ENCODE measurements around the gene DARS1.

The DARS1 gene

DNA sequence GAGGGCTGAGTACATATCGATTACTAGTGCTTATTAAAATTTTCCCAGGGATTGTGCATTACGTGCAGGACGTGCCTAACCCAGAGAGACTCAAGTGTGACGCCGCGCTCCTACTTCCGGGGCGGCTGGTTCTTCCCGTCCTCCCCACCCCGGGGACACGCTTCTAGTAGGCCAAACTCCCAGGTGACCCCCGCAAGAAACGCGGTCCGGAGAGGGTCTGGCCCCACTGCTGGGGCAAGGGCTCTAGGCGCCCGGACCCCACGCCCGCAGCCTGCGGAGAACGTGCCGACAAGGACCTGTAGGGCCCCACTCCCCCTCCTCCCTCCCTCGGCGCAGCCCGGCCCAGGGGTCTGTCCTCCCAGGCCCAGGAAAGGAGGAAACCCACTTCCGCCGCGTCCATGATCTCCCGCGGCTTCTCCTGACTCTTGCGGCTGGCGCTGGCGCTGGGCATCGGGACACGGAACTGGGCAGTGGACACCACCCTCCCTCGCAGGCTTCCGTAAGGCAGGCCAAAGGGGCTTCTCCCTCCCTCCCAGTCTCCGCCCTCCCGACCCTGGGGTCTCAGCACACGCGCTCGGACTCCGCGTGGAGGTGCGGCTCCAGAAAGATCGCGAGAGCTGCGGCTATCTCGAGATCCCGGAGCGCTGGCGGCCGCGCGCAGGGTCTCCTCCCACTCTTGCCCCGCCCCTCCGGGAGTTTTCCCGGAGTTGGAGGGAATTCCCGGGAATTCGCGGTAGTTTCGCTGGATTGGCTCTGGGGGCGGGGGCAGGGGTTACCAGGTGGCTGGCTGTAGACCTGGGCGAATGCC, at the start of gene DARS1:
TSS of gene DARS1 (minus strand) at position 609 of the 808 bp plus-strand sequence. CDS start at position 451, 158 bp downstream.
- peak; percentile 94 to 96 for DNase-seq

DNA sequence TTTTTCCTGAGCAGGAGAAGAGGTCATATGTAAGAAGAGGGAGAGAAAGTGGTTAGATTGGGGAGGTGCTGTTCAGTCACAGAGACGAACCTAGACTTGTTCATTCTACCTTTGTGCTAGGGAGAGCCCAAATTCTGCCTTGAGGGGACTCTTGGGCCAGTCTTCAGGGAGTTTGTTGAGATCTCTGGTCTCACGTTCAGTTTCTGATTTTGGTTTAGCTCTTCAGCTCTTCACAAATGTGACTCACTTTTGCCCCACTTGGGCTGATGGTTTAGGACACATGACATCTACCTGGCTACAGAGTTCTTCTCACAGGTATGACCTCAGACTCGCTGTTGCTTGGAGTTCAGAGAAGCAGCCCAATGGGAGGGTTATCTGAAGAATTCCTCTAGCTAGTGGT, 49.2 kb upstream of the DARS1 start:
- no peak for DNase-seq

DNA sequence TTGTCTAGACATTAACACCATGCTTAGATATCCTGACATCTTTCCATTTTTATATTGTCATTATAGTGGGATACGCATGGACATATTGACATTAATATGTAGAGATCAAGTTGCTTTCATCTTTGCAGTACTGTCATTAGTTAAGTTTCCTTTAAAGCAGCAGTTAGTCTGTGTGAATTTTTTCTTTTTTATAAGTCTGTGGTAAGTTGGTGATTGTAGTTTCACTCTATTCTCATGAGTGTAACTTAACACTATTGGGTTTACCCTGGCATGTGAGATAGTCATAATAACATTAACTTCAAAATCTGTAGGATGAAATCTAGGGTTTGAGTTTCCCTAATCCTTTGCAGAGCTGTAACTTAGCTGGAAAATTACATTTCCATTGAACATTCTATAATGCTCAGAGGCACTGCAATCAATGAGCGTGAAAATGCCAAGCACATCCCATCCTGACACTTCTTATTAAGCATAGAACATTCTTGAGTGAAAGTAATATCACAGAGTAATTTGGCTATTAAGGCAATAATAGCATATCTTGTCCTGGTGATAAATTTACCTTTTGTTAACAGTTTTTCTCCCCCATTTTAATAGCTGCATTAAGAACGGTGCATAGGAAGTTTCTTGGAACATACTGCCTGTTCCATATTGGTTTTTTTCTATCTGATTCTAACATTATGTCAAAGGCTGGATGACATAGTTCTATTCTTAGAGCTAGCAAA, 47.5 kb upstream of the DARS1 start:
- DNase-seq, result no peak

DNA sequence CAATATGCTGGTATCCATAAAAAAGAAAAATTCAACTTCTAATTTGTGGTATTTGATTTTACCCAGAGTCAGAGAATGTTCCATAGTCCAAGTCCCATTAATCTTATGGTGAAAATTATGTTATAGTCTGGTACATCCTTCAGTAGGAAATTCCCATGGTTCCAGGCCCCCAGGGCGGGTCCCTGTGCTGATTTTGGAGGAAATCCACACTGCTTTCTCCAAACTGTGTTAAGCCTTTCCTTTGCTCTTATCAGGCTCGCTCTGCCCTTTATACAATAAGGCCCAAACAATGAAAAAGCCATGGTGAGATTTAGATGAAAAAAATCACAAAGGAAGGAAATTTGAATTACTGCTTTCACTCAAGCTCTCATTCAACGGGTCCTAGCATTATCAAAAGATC, 46.8 kb upstream of the DARS1 start:
- no peak for DNase-seq

DNA sequence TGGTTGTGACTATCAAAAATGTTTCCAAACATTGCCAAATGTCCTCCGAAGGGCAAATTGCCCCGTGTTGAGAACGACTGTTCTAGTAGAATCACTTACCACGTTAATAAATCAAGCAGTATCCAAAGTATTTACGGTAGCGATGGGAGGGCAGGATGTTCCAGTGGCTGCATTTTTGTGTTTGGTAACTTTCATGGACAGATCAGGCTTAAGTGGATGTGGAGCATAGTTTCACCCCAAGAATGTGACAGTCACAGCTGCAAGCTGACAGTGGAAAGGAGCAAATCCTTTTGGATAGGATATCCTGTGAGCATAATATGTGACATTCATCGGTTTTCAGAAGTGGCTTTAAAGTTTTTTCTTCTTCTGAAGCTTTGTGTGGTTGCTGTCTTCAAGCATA, 46.3 kb upstream of the DARS1 start:
- DNase-seq, result no peak

DNA sequence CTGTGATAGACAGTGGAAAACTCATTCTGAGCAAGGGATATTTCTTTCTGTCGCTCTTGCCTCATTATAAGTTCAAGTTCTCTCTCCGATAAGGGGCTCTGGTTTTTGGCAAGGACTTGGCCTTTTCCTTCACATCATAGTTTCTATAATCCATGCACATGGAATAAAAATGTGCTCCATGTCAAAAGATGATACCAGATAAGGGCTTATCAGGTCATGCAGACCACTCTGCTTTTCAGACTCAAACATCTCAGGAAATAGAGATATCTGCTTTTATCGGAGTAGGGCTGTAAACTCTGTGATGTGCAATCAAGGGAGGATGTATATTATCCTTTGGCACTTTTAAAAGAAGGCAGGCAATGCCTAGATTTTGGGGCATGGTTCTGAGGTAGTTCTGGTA, 45.0 kb upstream of the DARS1 start:
- no peak for DNase-seq

DNA sequence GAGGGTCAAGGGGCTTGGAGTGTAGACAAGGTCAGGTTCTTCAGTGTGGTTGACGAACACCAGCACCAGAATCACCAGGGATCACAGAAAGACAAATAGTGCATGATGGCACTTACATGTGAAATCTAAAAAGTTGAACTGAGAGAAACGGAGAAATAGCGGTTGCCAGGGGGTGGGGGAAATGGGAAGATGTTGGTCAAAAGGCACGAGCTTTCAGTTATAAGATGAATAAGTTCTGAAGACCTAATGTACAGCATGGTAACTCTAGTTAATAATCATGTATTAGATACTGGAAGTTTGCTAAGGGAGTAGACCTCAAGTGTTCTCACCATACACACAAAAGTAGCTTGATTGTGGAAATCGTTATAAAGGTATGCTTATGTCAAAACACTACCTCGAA, 43.7 kb upstream of the DARS1 start:
- no peak for DNase-seq

DNA sequence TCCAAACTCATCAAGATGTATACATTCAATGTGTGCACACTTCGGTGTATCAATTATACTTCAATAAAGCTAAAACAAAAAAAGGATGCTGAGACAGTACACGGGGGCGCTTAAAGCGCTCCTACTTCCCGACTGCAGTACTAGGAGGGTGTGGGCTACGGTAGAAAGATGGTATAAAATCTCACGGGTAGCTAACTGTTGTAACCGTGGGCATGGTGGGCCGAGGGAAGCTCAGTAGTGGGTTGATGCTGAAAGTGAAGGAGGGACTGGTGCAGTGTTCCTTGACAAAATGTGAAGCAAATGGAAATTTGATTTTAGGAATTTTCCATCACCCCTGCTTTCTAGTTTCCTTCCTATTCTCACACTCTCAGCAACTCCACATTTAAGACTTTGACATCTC, 42.6 kb upstream of the DARS1 start:
- no peak for DNase-seq

DNA sequence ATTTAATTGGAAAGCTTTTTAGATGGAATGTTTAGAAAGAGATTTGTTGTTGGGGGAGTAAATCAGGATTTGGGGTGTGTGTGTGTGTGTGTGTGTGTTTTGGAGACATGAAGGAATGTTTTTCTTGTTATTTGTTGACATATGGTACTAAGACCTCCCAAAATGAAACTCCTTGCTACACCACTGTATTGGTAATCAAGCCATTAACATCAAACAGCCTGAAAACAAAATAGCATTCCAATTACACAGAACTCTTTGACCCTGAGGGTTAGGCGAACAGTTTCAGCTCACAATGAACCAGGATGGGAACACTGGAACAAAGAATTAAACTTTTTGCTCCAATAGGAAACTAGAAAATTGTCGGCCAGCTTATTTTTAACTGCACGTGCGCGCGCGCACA, 41.7 kb upstream of the DARS1 start:
- DNase-seq, result no peak

DNA sequence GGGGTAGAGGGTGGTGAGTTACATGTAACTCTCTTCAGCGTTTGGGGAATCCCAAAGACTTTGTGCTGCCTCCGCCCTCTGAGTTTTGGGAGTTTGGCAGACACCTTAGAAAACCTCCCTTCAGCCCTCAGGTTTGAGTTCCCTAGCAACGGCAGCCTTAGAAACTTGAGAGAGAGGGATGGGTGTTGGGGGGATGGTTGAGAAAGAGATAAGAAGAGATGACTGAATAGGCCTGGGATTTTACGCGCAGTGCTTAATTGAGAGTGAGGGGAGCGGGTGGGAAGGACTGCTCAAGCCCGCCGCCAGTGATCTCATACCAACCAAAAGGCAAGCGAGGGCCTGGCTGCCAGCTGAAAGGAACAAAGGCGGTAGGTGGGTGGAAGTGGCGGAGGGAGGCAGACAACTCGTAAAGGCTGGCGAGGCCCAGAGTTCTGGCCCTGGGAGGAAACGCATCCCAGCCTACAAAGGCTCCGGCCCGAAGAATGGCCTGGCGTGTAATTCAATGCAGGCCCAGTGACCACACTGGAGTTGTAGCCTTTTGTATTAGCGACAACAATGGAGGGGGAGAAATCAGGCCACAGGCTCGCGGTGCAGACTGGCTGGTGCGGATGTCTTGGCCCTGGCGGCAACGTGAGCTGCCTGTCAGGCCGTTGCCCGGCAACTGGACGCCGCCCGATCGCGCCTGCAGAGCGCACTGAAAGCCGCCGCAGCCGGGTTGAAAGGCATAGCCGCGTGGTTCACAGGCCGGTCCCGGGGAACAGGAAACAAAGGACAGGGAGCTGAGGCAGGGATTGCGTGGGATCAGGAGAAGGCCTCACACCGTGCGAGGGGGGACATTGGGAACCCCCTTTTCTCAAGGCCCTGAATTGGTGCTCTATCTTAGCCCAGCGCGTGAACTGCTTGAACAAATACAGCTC, 39.9 kb upstream of the DARS1 start:
- no peak for DNase-seq

DNA sequence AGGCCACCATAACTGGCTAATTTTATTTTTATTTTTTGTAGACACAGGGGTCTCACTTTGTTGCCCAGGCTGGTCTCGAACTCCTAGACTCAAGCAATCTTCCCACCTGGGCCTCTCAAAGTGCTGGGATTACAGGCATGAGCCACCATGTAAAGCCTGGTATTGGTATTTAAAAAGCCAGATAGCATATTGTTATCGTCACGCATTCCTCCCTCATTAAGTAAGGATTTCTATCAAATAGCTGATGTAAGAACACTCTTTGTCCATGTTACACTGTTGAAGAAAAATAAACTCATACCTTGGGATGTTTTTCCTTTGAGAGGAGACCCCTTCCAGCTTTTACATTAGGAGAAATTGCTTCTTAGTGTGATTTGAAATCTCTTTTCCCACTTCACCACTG, 39.2 kb upstream of the DARS1 start:
- DNase-seq, result no peak

DNA sequence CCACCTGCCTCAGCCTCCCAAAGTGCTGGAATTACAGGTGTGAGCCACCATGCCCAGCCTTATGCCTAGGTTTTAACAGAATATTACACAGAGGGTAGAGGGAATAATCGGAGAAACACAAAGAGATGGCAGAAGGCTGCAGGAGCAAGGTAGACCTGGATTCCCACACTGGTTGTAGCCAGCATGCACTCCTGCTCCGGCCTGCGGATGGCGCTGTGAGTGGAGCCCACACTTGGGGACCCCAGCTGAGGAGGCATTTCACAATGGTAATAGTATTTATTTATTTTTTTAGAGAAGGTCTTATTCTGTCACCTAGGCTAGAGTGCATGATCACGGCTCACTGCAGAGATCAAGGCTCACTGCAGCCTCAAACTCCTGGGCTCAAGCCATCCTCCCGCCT, 38.8 kb upstream of the DARS1 start:
- no peak for DNase-seq

DNA sequence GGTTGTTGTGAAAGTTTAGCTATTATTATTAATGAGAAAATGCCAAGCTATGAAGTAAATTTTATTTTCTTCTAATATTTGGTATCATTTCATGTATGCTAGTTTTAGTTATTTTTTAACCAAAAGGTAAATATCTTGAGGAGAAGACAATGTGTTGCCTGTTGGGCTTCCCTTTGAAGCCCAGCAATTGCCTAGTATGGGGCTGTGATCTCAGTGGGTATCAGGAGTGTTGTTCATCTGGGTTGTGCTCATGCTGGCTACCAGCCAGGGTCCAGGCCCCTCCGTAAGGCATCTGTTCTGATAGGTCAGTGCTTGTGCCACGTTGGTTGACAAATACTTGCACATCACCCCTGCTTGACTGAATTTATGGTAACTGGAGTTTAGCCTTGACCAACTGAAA, 38.0 kb upstream of the DARS1 start:
- DNase-seq, result no peak

DNA sequence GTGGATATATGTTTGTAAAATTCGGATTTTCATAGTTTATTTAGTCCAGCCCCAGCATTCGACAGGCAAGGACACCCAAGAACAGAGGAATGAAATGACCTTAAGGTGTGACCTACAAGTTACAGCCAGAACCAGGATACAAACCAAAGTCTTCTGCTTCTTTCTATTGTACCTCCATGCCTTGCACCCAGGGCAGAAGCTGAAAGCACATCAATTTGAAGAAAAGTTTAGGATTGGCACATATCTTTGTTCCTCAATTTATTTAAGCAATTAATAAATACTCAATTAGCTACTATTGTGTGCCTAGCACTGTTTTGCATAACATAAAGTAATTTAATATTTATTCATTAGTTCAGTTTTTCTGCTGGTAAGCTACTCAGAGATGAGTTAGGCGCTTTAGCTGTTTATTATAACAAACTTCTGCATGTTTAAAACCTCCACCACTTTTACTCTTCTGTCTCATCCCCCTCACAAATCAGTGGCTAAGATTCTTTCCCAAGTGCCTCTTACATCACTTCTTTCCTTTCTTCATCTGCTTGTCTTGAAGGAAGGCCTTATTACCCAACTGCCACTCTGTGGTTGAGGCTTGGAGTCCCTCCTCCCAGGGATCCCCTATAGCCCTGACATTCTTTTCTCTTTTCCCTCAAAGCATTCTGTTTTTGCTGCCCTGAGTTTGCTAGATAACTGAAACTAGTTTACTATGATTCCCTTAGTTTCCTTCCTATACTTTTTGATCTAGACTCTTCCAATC, 37.1 kb upstream of the DARS1 start:
- DNase-seq, result peak; percentile 94 to 95

DNA sequence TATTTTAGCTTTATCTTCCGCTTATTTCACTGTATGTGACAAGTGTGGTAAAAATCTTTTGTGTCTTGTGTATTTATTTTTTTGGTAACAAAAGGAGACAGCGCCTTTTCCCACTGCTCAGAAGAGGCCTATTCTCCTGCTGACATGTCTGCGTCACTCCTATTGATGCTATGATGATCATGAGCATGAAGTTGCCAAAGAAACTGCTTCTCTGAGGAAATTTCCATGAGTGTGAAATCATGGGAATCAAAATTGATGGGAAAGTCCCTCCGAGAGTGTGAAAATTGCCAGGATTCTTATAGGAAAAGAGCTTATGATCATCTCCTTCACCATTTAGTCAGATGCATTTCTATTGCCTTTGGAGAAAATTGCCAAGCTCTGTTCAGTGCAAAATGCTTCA, 36.5 kb upstream of the DARS1 start:
- no peak for DNase-seq

DNA sequence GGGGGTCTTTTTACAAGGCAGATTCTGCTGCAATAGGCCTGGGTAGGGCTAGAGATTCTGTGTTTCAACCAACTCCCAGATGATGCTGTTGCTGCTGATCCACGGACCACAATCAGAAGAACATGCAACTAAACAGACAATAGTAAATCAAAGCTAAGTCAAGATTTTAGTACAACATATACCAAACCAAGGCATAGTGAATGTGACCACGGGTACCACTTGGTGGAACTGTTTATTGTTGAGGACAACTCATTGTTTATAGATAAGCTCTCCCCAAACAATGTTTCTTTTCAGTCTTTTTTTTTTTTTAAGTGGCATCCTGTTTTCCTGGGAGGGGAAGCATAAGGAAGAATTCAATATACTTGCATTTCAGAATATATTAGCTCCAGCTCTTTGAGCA, 36.0 kb upstream of the DARS1 start:
- DNase-seq, result no peak

DNA sequence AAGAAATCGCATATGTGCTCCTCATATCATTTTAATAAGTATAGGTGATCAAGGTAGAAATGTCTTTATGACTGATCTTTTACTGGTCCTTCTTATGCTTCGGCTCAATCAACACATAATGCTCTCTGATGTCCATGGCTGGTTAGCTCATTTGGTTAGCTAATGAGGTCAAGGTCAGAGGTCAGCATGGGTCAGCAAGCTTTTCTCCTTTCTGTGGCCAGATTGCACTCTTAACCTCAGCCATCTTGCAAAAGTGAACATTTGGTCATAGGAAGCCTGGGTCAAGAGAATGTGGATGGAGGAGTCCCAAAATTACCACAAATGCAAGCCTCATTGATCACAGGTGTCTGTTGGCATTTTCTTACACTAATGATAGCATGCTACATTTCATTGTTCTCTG, 35.4 kb upstream of the DARS1 start:
- no peak for DNase-seq

DNA sequence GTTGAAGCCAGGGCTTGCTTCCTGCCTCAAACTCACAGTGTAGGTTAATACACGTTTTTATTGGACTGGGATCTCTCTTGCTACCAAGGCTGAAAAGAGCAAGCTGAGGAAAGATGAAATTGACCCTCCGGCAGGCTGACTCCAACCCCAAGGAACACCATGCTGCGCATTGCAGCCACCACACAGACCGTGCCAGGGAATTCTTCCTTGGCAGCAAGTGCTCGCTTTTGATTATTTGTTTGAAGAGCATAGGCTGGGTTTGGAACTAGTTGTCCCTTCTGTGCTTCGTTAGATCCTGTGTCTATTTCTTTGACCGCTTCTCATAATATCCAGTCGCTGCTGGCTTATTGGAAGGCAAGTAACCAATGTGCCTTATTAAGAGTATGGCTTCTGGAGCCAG, 34.4 kb upstream of the DARS1 start:
- DNase-seq, result no peak

DNA sequence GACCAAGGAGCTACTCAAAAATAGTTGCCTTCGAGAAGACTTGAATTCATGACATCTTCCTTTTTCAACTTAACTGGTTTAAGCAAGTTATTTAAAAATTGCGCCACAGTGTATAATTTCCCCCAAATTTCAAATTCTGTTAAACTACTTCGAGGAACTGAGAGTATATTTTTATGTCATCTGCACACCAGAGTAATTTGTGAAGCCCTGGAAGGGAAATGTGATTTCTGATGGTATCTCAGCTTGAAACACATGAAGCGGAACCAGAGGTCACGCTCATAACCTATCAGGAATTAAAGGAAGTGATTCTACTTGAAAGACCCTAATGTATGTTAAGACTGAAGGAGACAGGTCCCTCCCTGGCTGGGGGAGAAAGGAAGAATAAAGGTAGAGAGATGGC, 33.9 kb upstream of the DARS1 start:
- DNase-seq, result no peak

DNA sequence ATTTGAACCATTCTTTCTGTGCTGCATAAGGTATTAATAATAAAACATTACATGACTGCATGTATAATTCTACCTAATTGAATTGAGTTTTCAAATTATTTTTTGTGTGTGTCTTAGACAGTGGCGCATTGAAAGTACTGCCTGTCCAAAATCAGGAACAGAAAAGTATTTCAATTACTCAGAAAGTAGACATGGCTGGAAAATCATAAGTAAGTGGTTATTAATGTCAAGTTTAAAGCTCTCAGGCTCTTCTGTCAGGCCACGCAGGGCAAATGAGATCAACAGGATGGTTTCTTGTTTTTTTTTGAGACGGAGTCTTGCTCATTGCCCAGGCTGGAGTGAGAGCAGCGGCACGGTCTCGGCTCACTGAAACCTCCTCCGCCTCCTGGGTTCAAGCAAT, 32.4 kb upstream of the DARS1 start:
- DNase-seq, result no peak

DNA sequence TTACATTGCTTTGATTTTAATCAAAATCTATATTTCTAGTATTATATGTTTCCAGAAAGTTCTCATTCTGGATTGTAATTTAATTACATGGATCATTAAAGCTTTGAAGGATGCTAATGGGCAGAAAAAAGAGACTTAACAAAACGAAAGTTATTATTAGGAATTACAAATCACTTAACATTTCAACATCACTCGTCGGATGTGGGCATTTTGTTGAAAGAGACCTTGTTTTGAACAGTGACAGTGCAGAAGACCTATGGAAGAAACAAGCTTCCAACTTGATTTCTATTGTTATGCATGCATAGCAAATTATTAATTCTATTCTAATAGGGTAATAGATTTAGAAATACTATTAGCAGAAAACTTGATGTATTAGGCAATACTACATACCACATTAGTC, 31.4 kb upstream of the DARS1 start:
- DNase-seq, result no peak

DNA sequence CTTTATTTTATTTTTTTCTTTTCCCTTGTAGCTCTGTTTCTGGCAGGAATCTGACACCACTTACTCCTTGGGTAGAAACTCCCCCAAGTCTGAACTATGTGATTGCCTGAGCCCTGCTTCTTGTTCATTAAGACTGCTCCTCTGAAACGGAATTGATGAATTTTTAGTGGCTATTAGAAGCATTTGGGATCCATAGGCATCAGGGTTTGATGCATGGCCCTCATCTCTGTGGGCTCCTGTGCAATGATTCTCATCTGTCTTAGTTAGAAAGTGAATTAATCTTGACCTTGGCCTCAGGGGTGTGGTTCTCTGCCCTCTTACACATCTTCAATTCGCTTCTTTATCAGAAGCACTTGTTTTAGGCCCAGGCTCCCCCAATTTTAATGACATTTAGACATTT, 31.0 kb upstream of the DARS1 start:
- no peak for DNase-seq

DNA sequence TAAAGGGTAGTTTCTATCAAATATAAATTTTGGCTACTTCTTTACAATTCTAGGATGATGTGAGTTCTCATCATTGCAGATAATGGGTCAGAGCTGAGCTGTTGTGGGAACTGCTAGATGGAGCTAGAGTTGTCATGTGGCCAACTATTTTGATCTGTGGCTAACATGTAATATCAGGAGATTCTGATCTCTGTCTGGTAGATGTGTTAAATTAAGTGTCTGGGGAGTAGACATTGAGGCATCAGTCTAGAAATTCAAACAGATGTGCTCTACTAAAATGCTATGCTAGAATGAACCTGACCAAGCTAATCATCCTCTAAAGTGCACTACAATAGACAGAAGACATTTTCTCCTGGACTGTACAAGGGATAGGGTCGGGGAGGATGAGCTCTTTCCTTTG, 30.3 kb upstream of the DARS1 start:
- no peak for DNase-seq

Measured in Kasumi-1 (cell line).